Endodermal cell (in vitro differentiated cells): ENCODE measurements around the gene ANKRD52. TPM values are rescaled to one million over a fixed set of nuclear protein-coding genes. Genes with fewer than 3 reads are reported as not detected.

Experiments used
- DNase-seq: peaks from one replicate; pipeline ENCODE4 v3.0.0-alpha.2; 2017
- H3K27ac ChIP-seq: 2 replicates; pipeline ENCODE4 v1.5.1; 2013; ENCODE audit warnings: mild to moderate bottlenecking, low read depth, low read length, moderate library complexity
- H3K27me3 ChIP-seq: 2 replicates; pipeline ENCODE4 v1.6.1; 2013; ENCODE audit warnings: mild to moderate bottlenecking, low read length, moderate library complexity; ENCODE audit not compliant: insufficient read depth, control insufficient read depth, poor library complexity, severe bottlenecking
- H3K36me3 ChIP-seq: 2 replicates; pipeline ENCODE4 v1.7.0; 2013; ENCODE audit warnings: mild to moderate bottlenecking, low read length, moderate library complexity; ENCODE audit not compliant: control insufficient read depth, insufficient read depth
- H3K4me1 ChIP-seq: one replicate; pipeline ENCODE4 v1.7.0; 2013; ENCODE audit warnings: low read length; ENCODE audit not compliant: control insufficient read depth, insufficient read depth
- H3K4me3 ChIP-seq: 2 replicates; pipeline ENCODE4 v1.5.1; 2013; ENCODE audit warnings: mild to moderate bottlenecking, low read length, moderate library complexity
- H3K9ac ChIP-seq: 2 replicates; pipeline ENCODE4 v1.6.1; 2013; ENCODE audit warnings: mild to moderate bottlenecking, low read length, moderate library complexity; ENCODE audit not compliant: poor library complexity, severe bottlenecking; ENCODE audit errors: extremely low read depth
- H3K9me3 ChIP-seq: 2 replicates; pipeline ENCODE4 v1.6.1; 2013; ENCODE audit warnings: mild to moderate bottlenecking, low read length, moderate library complexity; ENCODE audit not compliant: control insufficient read depth
- H3K27ac Mint-ChIP-seq: 2 replicates; pipeline ENCODE4 v1.8.0; 2020; ENCODE audit warnings: mixed read lengths
- H3K27me3 Mint-ChIP-seq: 2 replicates; pipeline ENCODE4 v1.8.0; 2021; ENCODE audit warnings: mild to moderate bottlenecking, mixed read lengths; ENCODE audit not compliant: insufficient read depth
- H3K36me3 Mint-ChIP-seq: 2 replicates; pipeline ENCODE4 v1.8.0; 2020; ENCODE audit warnings: low read depth, mixed read lengths
- H3K4me1 Mint-ChIP-seq: 2 replicates; pipeline ENCODE4 v1.8.0; 2020; ENCODE audit warnings: mixed read lengths
- H3K4me3 Mint-ChIP-seq: 2 replicates; pipeline ENCODE4 v1.8.0; 2020; ENCODE audit warnings: mild to moderate bottlenecking, moderate library complexity, mixed read lengths
- H3K9me3 Mint-ChIP-seq: 2 replicates; pipeline ENCODE4 v1.8.0; 2020; ENCODE audit warnings: mild to moderate bottlenecking, mixed read lengths
- CTCF ChIP-seq: fragments of 200-600 bp; sonication (generic); conservative IDR thresholded peaks from 2 replicates; pipeline ENCODE4 v1.5.0; 2021; ENCODE audit warnings: antibody characterized with exemption, mild to moderate bottlenecking
- WGBS, 2 experiments: methylation state at CpG; one replicate each; pipeline versions ENCODE4 v1.1.5 to v1.1.7; 2013; ENCODE audit warnings: missing lambda C conversion rate in 2 of 2, mixed read lengths in 1 of 2; ENCODE audit not compliant: insufficient coverage in 1 of 2, insufficient read length in 1 of 2; 5-methylcytosine and 5-hydroxymethylcytosine counted together
- total RNA-seq, 2 donors: library from RNA; stranded (reverse); fragmentation: NEBNext Ultra II Directional in 1 of 2; extraction: Animal tissue kit (Norgen Biotek cat#: 25700) in 1 of 2; gene quantifications; 2 replicates in 1 of 2; 3 replicates in 1 of 2; pipeline ENCODE4 v1.2.1, GENCODE V29; 2021

The ANKRD52 gene
- total RNA-seq, 2 donors from 2014 or later = 39.3 to 54.9 TPM

- H3K36me3 ChIP-seq = peaks cover 66% of the 10 kb centered on the region
- H3K27me3 Mint-ChIP-seq = no peaks in the 10 kb centered on the region
- H3K9ac ChIP-seq = no peak overlapping the region
- H3K4me1 ChIP-seq = no peaks in the 10 kb centered on the region
- WGBS, 2 experiments = no CpG with 5 or more reads among the region's 2 CpGs
- no peaks in the 10 kb centered on the region for H3K9me3 ChIP-seq
- no peaks in the 10 kb centered on the region for H3K4me1 Mint-ChIP-seq
- H3K4me3 ChIP-seq = no peak overlapping the region
- no peak overlapping the region for H3K27ac Mint-ChIP-seq
- H3K36me3 Mint-ChIP-seq = peaks cover 54% of the 10 kb centered on the region
- no peak for DNase-seq
- no peaks in the 10 kb centered on the region for H3K9me3 Mint-ChIP-seq
- H3K4me3 Mint-ChIP-seq = no peak overlapping the region
- no peak overlapping the region for H3K27ac ChIP-seq
- H3K27me3 ChIP-seq = no peaks in the 10 kb centered on the region
- TF ChIP-seq CTCF = no peak
Observed at GRCh38 chr12:56282579-56282978, 24.4 kb upstream of the ANKRD52 start.

- WGBS, 2 experiments = 95 to 96% methylated on average over 5 to 6 of the region's 6 CpGs
- H3K4me3 Mint-ChIP-seq = no peak overlapping the region
Observed at GRCh38 chr12:56282030-56282429, 23.8 kb upstream of the ANKRD52 start.

GRCh38 chr12:56280849-56281248 lies 22.7 kb upstream of the ANKRD52 start:
- H3K9me3 Mint-ChIP-seq = no peaks in the 10 kb centered on the region
- no peaks in the 10 kb centered on the region for H3K27me3 ChIP-seq
- no peak overlapping the region for H3K27ac ChIP-seq
- H3K4me1 ChIP-seq = no peaks in the 10 kb centered on the region
- no peak overlapping the region for H3K9ac ChIP-seq
- no peaks in the 10 kb centered on the region for H3K27me3 Mint-ChIP-seq
- H3K4me3 Mint-ChIP-seq = no peak overlapping the region
- H3K27ac Mint-ChIP-seq = no peak overlapping the region
- TF ChIP-seq CTCF = no peak
- no peak for DNase-seq
- H3K4me1 Mint-ChIP-seq = no peaks in the 10 kb centered on the region
- H3K36me3 Mint-ChIP-seq = peaks cover 58% of the 10 kb centered on the region
- H3K4me3 ChIP-seq = no peak overlapping the region
- no peaks in the 10 kb centered on the region for H3K9me3 ChIP-seq
- H3K36me3 ChIP-seq = peaks cover 73% of the 10 kb centered on the region

More at GRCh38 chr12:56282030-56282429, 23.8 kb upstream of the ANKRD52 start:
- H3K4me1 Mint-ChIP-seq = no peaks in the 10 kb centered on the region
- Histone ChIP-seq H3K27ac (no peak overlapping the region), H3K9me3 (no peaks in the 10 kb centered on the region), H3K27me3 (no peaks in the 10 kb centered on the region), H3K4me3 (no peak overlapping the region), H3K4me1 (no peaks in the 10 kb centered on the region), H3K9ac (no peak overlapping the region), H3K36me3 (peaks cover 69% of the 10 kb centered on the region)
- no peaks in the 10 kb centered on the region for H3K27me3 Mint-ChIP-seq
- no peaks in the 10 kb centered on the region for H3K9me3 Mint-ChIP-seq
- no peak for DNase-seq
- no peak for TF ChIP-seq CTCF
- no peak overlapping the region for H3K27ac Mint-ChIP-seq
- peaks cover 55% of the 10 kb centered on the region for H3K36me3 Mint-ChIP-seq
